Esophagus mucosa (tissue), 1 donor: ENCODE data around the gene SLC35B2. TPM values are rescaled to one million over a fixed set of nuclear protein-coding genes. Genes with fewer than 3 reads are reported as not detected.

Experiments used
- ATAC-seq: fragments of 200-7000 bp; cut with Tn5 transposase; one replicate; pipeline ENCODE4 v1.9.1; 2020
- total RNA-seq: library from RNA; stranded (reverse); gene quantifications from one replicate; pipeline ENCODE4 v1.2.4, GENCODE V29; 2023
- donor health status: DM: yes; HTN: yes; CAD: no.

The SLC35B2 gene
- total RNA-seq, 1 donor from 2014 or later, result 15.7 TPM

- no peak for ATAC-seq
Observed at GRCh38 chr6:44285552-44286284, 28.4 kb upstream of the SLC35B2 start.

GRCh38 chr6:44284867-44285266, 27.5 kb upstream of the SLC35B2 start:
- ATAC-seq, result no peak

GRCh38 chr6:44284121-44284520, 26.8 kb upstream of the SLC35B2 start:
- ATAC-seq, result no peak

- no peak for ATAC-seq
Observed at GRCh38 chr6:44278774-44279697, 21.7 kb upstream of the SLC35B2 start.

GRCh38 chr6:44278315-44278714, 21.0 kb upstream of the SLC35B2 start:
- no peak for ATAC-seq

GRCh38 chr6:44277763-44278162, 20.4 kb upstream of the SLC35B2 start:
- ATAC-seq, result no peak

- no peak for ATAC-seq
Observed at GRCh38 chr6:44276667-44277640, 19.6 kb upstream of the SLC35B2 start.

GRCh38 chr6:44275749-44276648, 18.7 kb upstream of the SLC35B2 start:
- ATAC-seq, result peak; percentile 48

- no peak for ATAC-seq
Observed at GRCh38 chr6:44275271-44275748, 18.0 kb upstream of the SLC35B2 start.

GRCh38 chr6:44273617-44274016, 16.3 kb upstream of the SLC35B2 start:
- no peak for ATAC-seq

GRCh38 chr6:44272999-44273566, 15.8 kb upstream of the SLC35B2 start:
- ATAC-seq, result no peak

- ATAC-seq, result no peak
Observed at GRCh38 chr6:44272529-44272928, 15.2 kb upstream of the SLC35B2 start.

GRCh38 chr6:44271914-44272313, 14.6 kb upstream of the SLC35B2 start:
- no peak for ATAC-seq

GRCh38 chr6:44271406-44271723, 14.0 kb upstream of the SLC35B2 start:
- no peak for ATAC-seq

- ATAC-seq, result no peak
Observed at GRCh38 chr6:44270526-44271405, 13.4 kb upstream of the SLC35B2 start.

GRCh38 chr6:44269921-44270525, 12.7 kb upstream of the SLC35B2 start, which contains the start of gene TMEM151B:
TSS of gene TMEM151B (plus strand) at chr6:44270450. CDS start at chr6:44270743, 293 bp downstream.
- no peak for ATAC-seq

- no peak for ATAC-seq
Observed at GRCh38 chr6:44269178-44269920, 12.0 kb upstream of the SLC35B2 start.

- peak; percentile 54 for ATAC-seq
Observed at GRCh38 chr6:44268095-44268628, 10.8 kb upstream of the SLC35B2 start.
